Endothelial cell of umbilical vein (primary cell): ENCODE results near the gene ZDHHC11. TPM values are rescaled to one million over a fixed set of nuclear protein-coding genes. Genes with fewer than 3 reads are reported as not detected.

ENCODE experiments used
- BruUV-seq: library from RNA; stranded (reverse); fragments of 400-500 nt; replicated peaks from 2 replicates; lab custom pipeline; 2021; lab: Mats Ljungman, UMichigan
- CTCF ChIA-PET: fragments of 300-600, 350-600 bp; sonication (Branson Sonifier 250); formaldehyde crosslinking; loops from one replicate; lab custom pipeline; 2021; ENCODE audit warnings: antibody characterized with exemption, inconsistent platforms; lab: Charles Lee
- POLR2A ChIA-PET: fragments of 300-600, 350-600 bp; sonication (Branson Sonifier 250); formaldehyde crosslinking; loops from one replicate; lab custom pipeline; 2021; ENCODE audit warnings: antibody characterized with exemption, inconsistent platforms; lab: Charles Lee
- DNase-seq: peaks from one replicate; pipeline ENCODE4 v3.0.0-alpha.2; 2011; ENCODE audit warnings: low read depth, low spot score
- FAIRE-seq: peaks from 2 replicates; lab custom pipeline; 2011; peaks lifted over from hg19 to GRCh38; lab: Jason Lieb, UNC
- H2AFZ ChIP-seq: 2 replicates; pipeline ENCODE4 v1.6.0; 2012; ENCODE audit warnings: low read depth, low read length, control low read depth, inconsistent platforms
- H3K27ac ChIP-seq: 2 replicates; pipeline ENCODE4 v1.5.1; 2011; ENCODE audit warnings: low read depth, mild to moderate bottlenecking, control low read depth, low read length, moderate library complexity; ENCODE audit not compliant: insufficient read depth
- H3K27me3 ChIP-seq, 2 experiments: 2 replicates each; pipeline versions ENCODE4 v1.6.0 to v1.6.1; 2011; ENCODE audit warnings: low read length in 2 of 2, mixed read lengths in 1 of 2; ENCODE audit not compliant: control insufficient read depth in 2 of 2, insufficient read depth in 2 of 2
- H3K36me3 ChIP-seq, 2 experiments: 2 replicates in 1 of 2; 3 replicates in 1 of 2; pipeline ENCODE4 v1.5.1; 2011; ENCODE audit warnings: low read length in 2 of 2, mild to moderate bottlenecking in 1 of 2, moderate library complexity in 1 of 2; ENCODE audit not compliant: control insufficient read depth in 2 of 2, insufficient read depth in 2 of 2; ENCODE audit errors: extremely low read depth in 1 of 2
- H3K4me1 ChIP-seq: 3 replicates; pipeline ENCODE4 v1.5.1; 2011; ENCODE audit warnings: mild to moderate bottlenecking, low read length; ENCODE audit not compliant: control insufficient read depth, insufficient read depth; ENCODE audit errors: extremely low read depth
- H3K4me2 ChIP-seq: 2 replicates; pipeline ENCODE4 v1.6.1; 2011; ENCODE audit warnings: low read length, control low read depth, mixed read lengths; ENCODE audit not compliant: insufficient read depth
- H3K4me3 ChIP-seq, 3 experiments: fragments of 200-600 bp in 1 of 3; sonication (generic), shearing (Covaris generic) in 1 of 3; replicated peaks in 1 of 3; 2 replicates each; pipeline ENCODE4 v1.5.1; 2011 to 2016; ENCODE audit warnings: control low read depth in 3 of 3, low read length in 3 of 3, mild to moderate bottlenecking in 2 of 3, inconsistent platforms in 1 of 3, low read depth in 1 of 3, moderate library complexity in 1 of 3; ENCODE audit not compliant: insufficient read depth in 1 of 3
- H3K79me2 ChIP-seq: 2 replicates; pipeline ENCODE4 v1.6.0; 2012; ENCODE audit warnings: low read length, inconsistent platforms; ENCODE audit not compliant: control insufficient read depth, insufficient read depth
- H3K9ac ChIP-seq: replicated peaks from 2 replicates; pipeline ENCODE3; 2011; ENCODE audit warnings: low read length, control low read depth; ENCODE audit not compliant: insufficient read depth; ENCODE audit errors: extremely low read depth
- H3K9me1 ChIP-seq: replicated peaks from 3 replicates; pipeline ENCODE4 v1.6.0; 2011; ENCODE audit warnings: mild to moderate bottlenecking, low read length; ENCODE audit not compliant: control insufficient read depth, insufficient read depth; ENCODE audit errors: extremely low read depth
- H3K9me3 ChIP-seq: replicated peaks from 2 replicates; pipeline ENCODE4 v1.5.1; 2012; ENCODE audit warnings: low read length, inconsistent platforms; ENCODE audit not compliant: control insufficient read depth, insufficient read depth
- H4K20me1 ChIP-seq: replicated peaks from 2 replicates; pipeline ENCODE3; 2011; ENCODE audit warnings: mild to moderate bottlenecking, low read length; ENCODE audit not compliant: control insufficient read depth, insufficient read depth; ENCODE audit errors: extremely low read depth
- EZH2 ChIP-seq: IDR thresholded peaks from 2 replicates; pipeline ENCODE4 v1.6.1; 2012; ENCODE audit warnings: borderline replicate concordance, low read depth, mild to moderate bottlenecking, moderate library complexity, low read length, inconsistent platforms; ENCODE audit not compliant: severe bottlenecking
- FOS ChIP-seq: IDR thresholded peaks from 2 replicates; pipeline ENCODE4 v1.6.1; 2011; ENCODE audit warnings: mild to moderate bottlenecking, low read length, moderate library complexity, borderline replicate concordance; ENCODE audit not compliant: insufficient read depth
- GATA2 ChIP-seq: IDR thresholded peaks from 2 replicates; pipeline ENCODE4 v1.7.0; 2011; ENCODE audit warnings: low read depth, mild to moderate bottlenecking, moderate library complexity, mixed read lengths, low read length; ENCODE audit not compliant: insufficient read length, insufficient read depth
- JUN ChIP-seq: IDR thresholded peaks from 2 replicates; pipeline ENCODE4 v1.6.1; 2011; ENCODE audit warnings: borderline replicate concordance, low read depth; ENCODE audit not compliant: insufficient read length, insufficient read depth
- MYC ChIP-seq: IDR thresholded peaks from one replicate; pipeline ENCODE4 v1.6.1; 2011; ENCODE audit warnings: mild to moderate bottlenecking, low read depth, low read length
- POLR2A ChIP-seq: IDR thresholded peaks from 2 replicates; pipeline ENCODE4 v1.6.1; 2012; ENCODE audit warnings: low read depth, mild to moderate bottlenecking, control low read depth, low read length
- POLR2AphosphoS5 ChIP-seq: IDR thresholded peaks from 2 replicates; pipeline ENCODE4 v1.6.1; 2012; ENCODE audit warnings: low read depth, mild to moderate bottlenecking, control low read depth, low read length, moderate library complexity; ENCODE audit not compliant: insufficient read depth
- dilution Hi-C: fragments of 300-500 bp; cut with MboI; formaldehyde crosslinking; loops from one replicate; pipeline ENCODE4 v1.15.0; 2019; ENCODE audit warnings: low sequenced_read_pairs; ENCODE audit not compliant: extremely low pct_ligation_motif_present
- intact Hi-C: fragments of 100-400 bp; cut with micrococcal nuclease; formaldehyde crosslinking; loops from one replicate; pipeline ENCODE4 v1.10.0; 2022
- polyA plus RNA-seq, 4 experiments: library from polyadenylated mRNA; depleted of rRNA in 3 of 4; stranded (reverse) in 3 of 4; unstranded in 1 of 4; fragments of >200 nt; gene quantifications; 2 replicates each; pipeline versions ENCODE4 v1.2.1 to v1.2.3, GENCODE V29; 2011 to 2012; ENCODE audit warnings: missing spikeins in 1 of 4
- total RNA-seq: library from RNA; stranded (reverse); gene quantifications from 2 replicates; pipeline ENCODE4 v1.2.3, GENCODE V29; 2021
- TF ChIP-seq, protein P1 (sequence below): IDR thresholded peaks from 2 replicates; pipeline ENCODE4 v1.6.1; 2011; ENCODE audit not compliant: insufficient read depth, insufficient read length
- TF ChIP-seq, protein P2 (sequence below), 2 donors: IDR thresholded peaks; 1 replicate in 1 of 2; 2 replicates in 1 of 2; pipeline ENCODE4 v1.5.1; 2011; ENCODE audit warnings: low read length in 2 of 2, mild to moderate bottlenecking in 2 of 2, moderate library complexity in 2 of 2, control low read depth in 1 of 2, inconsistent platforms in 1 of 2, low read depth in 1 of 2; ENCODE audit not compliant: insufficient read depth in 1 of 2; ENCODE audit errors: extremely low read depth in 1 of 2

The ZDHHC11 gene
- total and polyA plus RNA-seq, 2 donors (not counting 3 experiments of a cell fraction or from before 2014, with no cell fraction given), result 0.35 to 4.4 TPM

DNA sequence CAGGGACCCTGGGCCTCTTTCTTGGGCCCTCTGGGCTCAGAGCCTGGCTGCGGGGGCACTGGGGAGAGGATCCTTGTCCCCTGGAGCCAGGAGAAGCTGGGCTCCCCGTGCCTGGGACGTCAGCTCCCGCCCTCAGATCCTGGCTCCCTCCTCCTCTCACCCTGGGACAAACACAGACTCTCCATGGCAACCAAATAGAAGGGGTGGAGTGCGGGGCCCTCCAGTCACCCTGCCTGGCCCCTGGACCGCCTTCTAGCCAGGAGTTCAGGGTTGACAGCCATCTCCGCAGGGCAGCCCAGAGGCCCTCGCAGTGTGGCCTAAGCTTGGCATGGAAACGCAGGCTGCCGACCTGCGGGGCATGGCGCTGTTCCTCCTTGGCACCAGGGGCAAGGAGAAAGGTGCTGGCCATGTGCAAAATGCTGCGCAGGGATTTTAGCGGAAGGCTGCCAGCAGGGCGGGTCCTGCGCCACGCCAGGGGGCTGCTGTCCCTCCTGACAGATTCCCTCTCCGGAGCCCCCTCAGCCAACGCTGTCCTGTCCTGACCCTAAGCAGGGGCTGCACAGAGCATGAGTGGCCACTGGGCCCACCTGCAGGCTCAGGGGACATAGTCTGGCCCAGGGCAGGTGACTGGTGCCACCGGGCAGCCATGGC, 1.0 kb downstream of the ZDHHC11 start:
- ChIA-PET POLR2A (no interaction called here), CTCF (no interaction called here)
- Histone ChIP-seq H3K79me2 (no peaks in the 10 kb centered on the region), H3K9ac (no peak overlapping the region), H3K36me3 (no peaks in the 10 kb centered on the region), H3K4me1 (no peaks in the 10 kb centered on the region), H2AFZ (no peak overlapping the region), H3K4me2 (no peak overlapping the region), H3K9me3 (no peaks in the 10 kb centered on the region), H3K27ac (no peak overlapping the region), H3K9me1 (no peaks in the 10 kb centered on the region), H4K20me1 (no peaks in the 10 kb centered on the region), H3K27me3 (no peaks in the 10 kb centered on the region), H3K4me3 (no peak overlapping the region)
- FAIRE-seq, result no peak
- TF ChIP-seq EZH2 (no peak), GATA2 (no peak), FOS (no peak), POLR2A (no peak), MYC (no peak), POLR2AphosphoS5 (no peak), JUN (no peak)
- TF ChIP-seq, protein P1, sequence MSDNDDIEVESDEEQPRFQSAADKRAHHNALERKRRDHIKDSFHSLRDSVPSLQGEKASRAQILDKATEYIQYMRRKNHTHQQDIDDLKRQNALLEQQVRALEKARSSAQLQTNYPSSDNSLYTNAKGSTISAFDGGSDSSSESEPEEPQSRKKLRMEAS, result no peak
- TF ChIP-seq, protein P2, sequence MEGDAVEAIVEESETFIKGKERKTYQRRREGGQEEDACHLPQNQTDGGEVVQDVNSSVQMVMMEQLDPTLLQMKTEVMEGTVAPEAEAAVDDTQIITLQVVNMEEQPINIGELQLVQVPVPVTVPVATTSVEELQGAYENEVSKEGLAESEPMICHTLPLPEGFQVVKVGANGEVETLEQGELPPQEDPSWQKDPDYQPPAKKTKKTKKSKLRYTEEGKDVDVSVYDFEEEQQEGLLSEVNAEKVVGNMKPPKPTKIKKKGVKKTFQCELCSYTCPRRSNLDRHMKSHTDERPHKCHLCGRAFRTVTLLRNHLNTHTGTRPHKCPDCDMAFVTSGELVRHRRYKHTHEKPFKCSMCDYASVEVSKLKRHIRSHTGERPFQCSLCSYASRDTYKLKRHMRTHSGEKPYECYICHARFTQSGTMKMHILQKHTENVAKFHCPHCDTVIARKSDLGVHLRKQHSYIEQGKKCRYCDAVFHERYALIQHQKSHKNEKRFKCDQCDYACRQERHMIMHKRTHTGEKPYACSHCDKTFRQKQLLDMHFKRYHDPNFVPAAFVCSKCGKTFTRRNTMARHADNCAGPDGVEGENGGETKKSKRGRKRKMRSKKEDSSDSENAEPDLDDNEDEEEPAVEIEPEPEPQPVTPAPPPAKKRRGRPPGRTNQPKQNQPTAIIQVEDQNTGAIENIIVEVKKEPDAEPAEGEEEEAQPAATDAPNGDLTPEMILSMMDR (IDR thresholded peaks at IDR 0.05; ENCODE audit: extremely low read depth in 1 of 2, insufficient read depth in 1 of 2, low read depth in 1 of 2, low read length in 2 of 2), result no peak
- dilution Hi-C loops (no loop called here), intact Hi-C loops (no loop called here)
- no TSS peak for BruUV-seq
- no peak for DNase-seq
